K562 (cell line): ENCODE results near the gene BEST3. TPM values are rescaled to one million over a fixed set of nuclear protein-coding genes. Genes with fewer than 3 reads are reported as not detected.

Experiments used
- ATAC-seq: fragments of 200-7000 bp; cut with Tn5 transposase; 3 replicates; pipeline ENCODE4 v1.9.1; 2020; ENCODE audit warnings: moderate library complexity
- BruUV-seq: library from RNA; stranded (reverse); fragments of 400-500 nt; replicated peaks from 2 replicates; lab custom pipeline; 2021; lab: Mats Ljungman, UMichigan
- CTCF ChIA-PET: fragments of 300-600 bp; formaldehyde crosslinking; extraction: SDS; loops from one replicate; lab custom pipeline; 2021; ENCODE audit warnings: low intra/inter-chr PET ratio; lab: Yijun Ruan, JAX
- POLR2A ChIA-PET: fragments of 300-600, 350-650 bp; sonication (Branson Sonifier 250); formaldehyde crosslinking; extraction: SDS; loops from one replicate; lab custom pipeline; 2021; ENCODE audit warnings: antibody characterized with exemption, inconsistent platforms; lab: Yijun Ruan, JAX
- DNase-seq, 4 experiments: peaks; one replicate each; pipeline versions ENCODE4 v3.0.0 to v3.0.0-alpha.2; 2011 to 2018; ENCODE audit warnings: low spot score in 3 of 4, mixed read lengths in 3 of 4; ENCODE audit errors: extremely low read depth in 1 of 4
- FAIRE-seq: peaks from 2 replicates; lab custom pipeline; 2011; peaks lifted over from hg19 to GRCh38; lab: Jason Lieb, UNC
- H2AFZ ChIP-seq: 2 replicates; pipeline ENCODE4 v1.6.0; 2011; ENCODE audit warnings: low read depth, low read length, control low read depth, inconsistent platforms
- H3K27ac ChIP-seq: fragments of 200-600 bp; 3 replicates; pipeline ENCODE4 v1.8.0; 2011; ENCODE audit warnings: low read depth, mild to moderate bottlenecking, control low read depth, inconsistent platforms, low read length, moderate library complexity, mixed read lengths; ENCODE audit errors: extremely low read depth
- H3K27me3 ChIP-seq, 2 experiments: fragments of 300-600 bp in 1 of 2; 2 replicates in 1 of 2; 3 replicates in 1 of 2; pipeline versions ENCODE4 v1.6.0 to v1.8.0; 2011; ENCODE audit warnings: inconsistent platforms in 2 of 2, low read length in 2 of 2, mild to moderate bottlenecking in 1 of 2, mixed read lengths in 1 of 2, moderate library complexity in 1 of 2; ENCODE audit not compliant: control insufficient read depth in 2 of 2, insufficient read depth in 2 of 2
- H3K36me3 ChIP-seq: fragments of 300-600 bp; 3 replicates; pipeline ENCODE4 v1.8.0; 2011; ENCODE audit warnings: mild to moderate bottlenecking, low read length, inconsistent platforms; ENCODE audit not compliant: control insufficient read depth, insufficient read depth
- H3K4me1 ChIP-seq, 2 experiments: fragments of 200-600 bp in 1 of 2; replicated peaks in 1 of 2; 2 replicates in 1 of 2; 3 replicates in 1 of 2; pipeline versions ENCODE4 v1.5.1 to v1.8.0; 2011; ENCODE audit warnings: inconsistent platforms in 2 of 2, low read length in 2 of 2, mild to moderate bottlenecking in 1 of 2, mixed read lengths in 1 of 2, moderate library complexity in 1 of 2; ENCODE audit not compliant: control insufficient read depth in 2 of 2, insufficient read depth in 2 of 2
- H3K4me2 ChIP-seq: 2 replicates; pipeline ENCODE4 v1.6.1; 2011; ENCODE audit warnings: low read length, control low read depth, inconsistent platforms, mixed read lengths; ENCODE audit not compliant: insufficient read depth
- H3K4me3 ChIP-seq: fragments of 200-600 bp; sonication (generic), shearing (Covaris generic); 2 replicates; pipeline ENCODE4 v1.5.1; 2016; ENCODE audit warnings: control low read depth, inconsistent platforms
- H3K79me2 ChIP-seq: fragments of 200-600 bp; 3 replicates; pipeline ENCODE4 v1.8.0; 2011; ENCODE audit warnings: low read length, inconsistent platforms; ENCODE audit not compliant: control insufficient read depth, insufficient read depth
- H3K9ac ChIP-seq, 2 experiments: 2 replicates each; pipeline versions ENCODE4 v1.6.0 to v1.6.1; 2011; ENCODE audit warnings: low read depth in 2 of 2, low read length in 2 of 2, control low read depth in 1 of 2, inconsistent platforms in 1 of 2, mild to moderate bottlenecking in 1 of 2, mixed read lengths in 1 of 2; ENCODE audit not compliant: insufficient read depth in 1 of 2
- H3K9me1 ChIP-seq: one replicate; pipeline ENCODE4 v1.6.0; 2011; ENCODE audit warnings: inconsistent platforms, mild to moderate bottlenecking, low read length, moderate library complexity; ENCODE audit not compliant: control insufficient read depth, insufficient read depth
- H3K9me3 ChIP-seq: replicated peaks from 2 replicates; pipeline ENCODE4 v1.5.1; 2011; ENCODE audit warnings: low read depth, low read length, inconsistent platforms; ENCODE audit not compliant: control insufficient read depth, insufficient read depth
- H4K20me1 ChIP-seq: replicated peaks from 2 replicates; pipeline ENCODE4 v1.6.1; 2011; ENCODE audit warnings: low read length, inconsistent platforms, mixed read lengths; ENCODE audit not compliant: control insufficient read depth, insufficient read depth
- ATF3 ChIP-seq, 2 experiments: fragments of 450-650 bp in 1 of 2; sonication (generic) in 1 of 2; formaldehyde crosslinking in 1 of 2; IDR thresholded peaks in 1 of 2; conservative IDR thresholded peaks in 1 of 2; 2 replicates each; pipeline versions ENCODE4 v1.6.1 to v1.8.1; 2016 to 2023; ENCODE audit warnings: mild to moderate bottlenecking in 2 of 2, moderate library complexity in 2 of 2, inconsistent platforms in 1 of 2, missing genetic modification reagents in 1 of 2
- DMBX1 ChIP-seq: fragments of 250-450 bp; sonication (Bioruptor Pico); IDR thresholded peaks from 2 replicates; pipeline ENCODE4 v1.8.0; 2022; ENCODE audit warnings: inconsistent platforms, mild to moderate bottlenecking, moderate library complexity, borderline replicate concordance
- ESRRA ChIP-seq: fragments of 450-650 bp; IDR thresholded peaks from 2 replicates; pipeline ENCODE4 v1.6.1; 2014; ENCODE audit warnings: low read depth, mild to moderate bottlenecking, moderate library complexity, borderline replicate concordance
- FOSL1 ChIP-seq: fragments of 200-800 bp; sonication (Bioruptor generic); conservative IDR thresholded peaks from 2 replicates; pipeline ENCODE4 v1.6.1; 2016; ENCODE audit warnings: missing genetic modification characterization, missing compliant biosample characterization
- FOXK1 ChIP-seq: sonication (generic); formaldehyde crosslinking; IDR thresholded peaks from 2 replicates; pipeline ENCODE4 v1.8.0; 2022; ENCODE audit warnings: missing genetic modification reagents, mild to moderate bottlenecking, borderline replicate concordance
- ID3 ChIP-seq, 2 experiments: fragments of 250-450 bp in 1 of 2; fragments of 450-650 bp in 1 of 2; sonication (Bioruptor Pico) in 1 of 2; IDR thresholded peaks; 2 replicates each; pipeline versions ENCODE4 v1.6.1 to v1.8.0; 2016 to 2021; ENCODE audit warnings: mild to moderate bottlenecking in 2 of 2, moderate library complexity in 2 of 2, missing compliant biosample characterization in 1 of 2, missing genetic modification characterization in 1 of 2
- KDM2B ChIP-seq: fragments of 250-450 bp; sonication (Bioruptor Pico); IDR thresholded peaks from 2 replicates; pipeline ENCODE4 v1.8.0; 2021; ENCODE audit warnings: mild to moderate bottlenecking, moderate library complexity
- MBD1 ChIP-seq: fragments of 250-450 bp; sonication (Bioruptor Pico); IDR thresholded peaks from 2 replicates; pipeline ENCODE4 v1.8.0; 2022; ENCODE audit warnings: inconsistent platforms
- ZBTB12 ChIP-seq: fragments of 250-450 bp; sonication (Bioruptor Pico); IDR thresholded peaks from 2 replicates; pipeline ENCODE4 v1.4.0; 2020
- ZBTB2 ChIP-seq: fragments of 450-650 bp; IDR thresholded peaks from 2 replicates; pipeline ENCODE4 v1.6.1; 2016; ENCODE audit warnings: antibody characterized with exemption
- ZBTB26 ChIP-seq: fragments of 450-650 bp; formaldehyde crosslinking; IDR thresholded peaks from 2 replicates; pipeline ENCODE4 v1.4.0; 2022; ENCODE audit warnings: missing genetic modification characterization
- ZFP36 ChIP-seq: fragments of 150-350 bp; IDR thresholded peaks from 2 replicates; pipeline ENCODE4 v1.6.1; 2018; ENCODE audit warnings: low read length, low read depth; ENCODE audit not compliant: partially characterized antibody
- ZNF232 ChIP-seq: sonication (generic); formaldehyde crosslinking; IDR thresholded peaks from 2 replicates; pipeline ENCODE4 v1.8.0; 2022; ENCODE audit warnings: mild to moderate bottlenecking, missing genetic modification reagents
- WGBS: fragments of 100-300 bp; shearing (Covaris generic); methylation state at CpG from one replicate; pipeline ENCODE4 v1.1.6; 2016; ENCODE audit warnings: low coverage, mixed read lengths; ENCODE audit not compliant: insufficient coverage; ENCODE audit errors: missing lambda C conversion rate; 5-methylcytosine and 5-hydroxymethylcytosine counted together
- in situ Hi-C: fragments of 300-500 bp; cut with MboI; formaldehyde crosslinking; loops from 4 replicates; pipeline ENCODE4 v1.15.0; 2018; ENCODE audit warnings: inconsistent platforms, mixed read lengths
- intact Hi-C: fragments of 100-400 bp; cut with micrococcal nuclease; formaldehyde crosslinking; loops from 2 replicates; pipeline ENCODE4 v1.14.2; 2022
- polyA plus RNA-seq, 8 experiments: library from polyadenylated mRNA; depleted of rRNA in 4 of 8; stranded (reverse) in 5 of 8; unstranded in 3 of 8; fragments of >200 nt; fragmentation: Nextera tagmentation in 2 of 8; fragmentation: Illumina TruSeq in 1 of 8; extraction: Ambion mirVana in 2 of 8; extraction: Trizol in 1 of 8; gene quantifications; 2 replicates each; pipeline versions ENCODE4 v1.2.1 to v1.2.3, GENCODE V29; 2011 to 2014; ENCODE audit warnings: inconsistent platforms in 1 of 8, missing spikeins in 1 of 8
- total RNA-seq, 7 experiments: library from RNA; depleted of rRNA in 6 of 7; stranded (reverse); fragments of >200 nt in 6 of 7; fragmentation: Illumina TruSeq in 2 of 7; extraction: Trizol in 2 of 7; gene quantifications; 2 replicates each; pipeline versions ENCODE4 v1.2.1 to v1.2.3, GENCODE V29; 2011 to 2021; ENCODE audit warnings: low replicate concordance in 1 of 7

Gene BEST3
- total and polyA plus RNA-seq, 9 of the 15 experiments (the other 6 are each of a cell fraction or from before 2014, with no cell fraction given), result 0.15 TPM; not detected in 8

- peak; percentile 40; the same call in 1 of the 2 replicates for TF ChIP-seq ATF3 (IDR thresholded peaks at IDR 0.05)
- no peak for TF ChIP-seq ATF3 (CRISPR knock-in tag; conservative IDR thresholded peaks at IDR 0.05)
- TF ChIP-seq ZBTB26, result no peak
- no peak for TF ChIP-seq MBD1
- no peak for TF ChIP-seq ZBTB12
These were observed 45.4 kb downstream of the BEST3 start (continued) for GRCh38 chr12:69653703-69654102.

- H3K36me3 ChIP-seq, result no peaks in the 10 kb centered on the region
- CTCF ChIA-PET, result no interaction called here
- no peaks in the 10 kb centered on the region for H4K20me1 ChIP-seq
- peak; percentile 77 for ATAC-seq
- in situ Hi-C loops, result no loop called here
- DNase-seq, result peak in 2 of 4 experiments; percentile 42 to 76
- H3K4me3 ChIP-seq, result no peak overlapping the region
- H3K9ac ChIP-seq, result peak overlapping the region in 1 of 2 experiments; percentile 37; a peak in 1 of 4 replicates
- H3K27ac ChIP-seq, result peak overlapping the region; percentile 23
- H2AFZ ChIP-seq, result peak overlapping the region; percentile 76
- H3K4me1 ChIP-seq, result peaks cover 7 to 20% of the 10 kb centered on the region in 2 experiments; a peak in 4 of 5 replicates
- peak overlapping the region; percentile 9 for H3K4me2 ChIP-seq
- H3K9me3 ChIP-seq, result no peaks in the 10 kb centered on the region
- no TSS peak for BruUV-seq
- H3K27me3 ChIP-seq, result no peaks in the 10 kb centered on the region
- intact Hi-C loops, result no loop called here
- H3K79me2 ChIP-seq, result no peaks in the 10 kb centered on the region
- POLR2A ChIA-PET, result no interaction called here
- no peaks in the 10 kb centered on the region for H3K9me1 ChIP-seq
- WGBS, result 9% methylated on average over 3 of the region's 3 CpGs
- FAIRE-seq, result peak; percentile 80
- TF ChIP-seq ZNF232 (CRISPR knock-in tag) (no peak), ZBTB2 (no peak), ESRRA (no peak), FOXK1 (no peak), ID3 (CRISPR knock-in tag; IDR thresholded peaks at IDR 0.05) (no peak), ID3 (tag; IDR thresholded peaks at IDR 0.05) (no peak), DMBX1 (CRISPR knock-in tag) (peak; percentile 95; the same call in 1 of the 2 replicates), FOSL1 (tag) (no peak), KDM2B (no peak), ZFP36 (no peak)
These were observed 47.2 kb downstream of the BEST3 start for GRCh38 chr12:69651922-69652321.
